NB4 (cell line): ENCODE results near the gene CYB561D1.

Experiments used
- MYC ChIP-seq: IDR thresholded peaks from 2 replicates; pipeline ENCODE4 v1.6.1; 2011; ENCODE audit warnings: low read depth, low read length
- POLR2A ChIP-seq: IDR thresholded peaks from 2 replicates; pipeline ENCODE4 v1.6.1; 2011; ENCODE audit warnings: mild to moderate bottlenecking; ENCODE audit not compliant: insufficient read length; ENCODE audit errors: extremely low read depth
- TF ChIP-seq, protein P1 (sequence below): IDR thresholded peaks from one replicate; pipeline ENCODE4 v1.5.1; 2012; ENCODE audit warnings: low read depth, low read length
- TF ChIP-seq, protein P2 (sequence below): IDR thresholded peaks from 2 replicates; pipeline ENCODE4 v1.6.1; 2011; ENCODE audit warnings: low read depth, low read length

GRCh38 chr1:109509176-109510134, 15.6 kb downstream of the CYB561D1 start, which contains the start of gene AMIGO1:
- TF ChIP-seq, protein P1, sequence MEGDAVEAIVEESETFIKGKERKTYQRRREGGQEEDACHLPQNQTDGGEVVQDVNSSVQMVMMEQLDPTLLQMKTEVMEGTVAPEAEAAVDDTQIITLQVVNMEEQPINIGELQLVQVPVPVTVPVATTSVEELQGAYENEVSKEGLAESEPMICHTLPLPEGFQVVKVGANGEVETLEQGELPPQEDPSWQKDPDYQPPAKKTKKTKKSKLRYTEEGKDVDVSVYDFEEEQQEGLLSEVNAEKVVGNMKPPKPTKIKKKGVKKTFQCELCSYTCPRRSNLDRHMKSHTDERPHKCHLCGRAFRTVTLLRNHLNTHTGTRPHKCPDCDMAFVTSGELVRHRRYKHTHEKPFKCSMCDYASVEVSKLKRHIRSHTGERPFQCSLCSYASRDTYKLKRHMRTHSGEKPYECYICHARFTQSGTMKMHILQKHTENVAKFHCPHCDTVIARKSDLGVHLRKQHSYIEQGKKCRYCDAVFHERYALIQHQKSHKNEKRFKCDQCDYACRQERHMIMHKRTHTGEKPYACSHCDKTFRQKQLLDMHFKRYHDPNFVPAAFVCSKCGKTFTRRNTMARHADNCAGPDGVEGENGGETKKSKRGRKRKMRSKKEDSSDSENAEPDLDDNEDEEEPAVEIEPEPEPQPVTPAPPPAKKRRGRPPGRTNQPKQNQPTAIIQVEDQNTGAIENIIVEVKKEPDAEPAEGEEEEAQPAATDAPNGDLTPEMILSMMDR: no peak
- no peak for TF ChIP-seq POLR2A
- TF ChIP-seq, protein P2, sequence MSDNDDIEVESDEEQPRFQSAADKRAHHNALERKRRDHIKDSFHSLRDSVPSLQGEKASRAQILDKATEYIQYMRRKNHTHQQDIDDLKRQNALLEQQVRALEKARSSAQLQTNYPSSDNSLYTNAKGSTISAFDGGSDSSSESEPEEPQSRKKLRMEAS: 0 out of 2 replicates have a peak, but pooled peaks have one; percentile 6
- no peak for TF ChIP-seq MYC
